Ascending aorta (tissue), 2 donors: Measurements from ENCODE around the gene CACNB1. TPM values are rescaled to one million over a fixed set of nuclear protein-coding genes. Genes with fewer than 3 reads are reported as not detected.
"Not testable (repeated sequence)": the region's sequence is repeated elsewhere in the genome, so short reads cannot be mapped to it uniquely, and the experiment has no call there.

Source experiments
- DNase-seq, 2 donors: peaks; one replicate each; pipeline ENCODE4 v3.0.0-alpha.2; 2019; ENCODE audit warnings: low spot score in 2 of 2
- H3K27ac ChIP-seq, 2 donors: fragments of 200-600 bp; sonication (generic); one replicate each; pipeline ENCODE4 v1.5.1; 2016 to 2017; ENCODE audit warnings: mild to moderate bottlenecking in 1 of 2
- H3K27me3 ChIP-seq: fragments of 200-600 bp; sonication (generic); one replicate; pipeline ENCODE4 v1.5.1; 2017
- H3K36me3 ChIP-seq, 2 donors: fragments of 200-600 bp; sonication (generic); one replicate each; pipeline ENCODE4 v1.5.1; 2016
- H3K4me1 ChIP-seq, 2 donors: fragments of 200-600 bp; sonication (generic); one replicate each; pipeline ENCODE4 v1.5.1; 2016 to 2017; ENCODE audit warnings: mild to moderate bottlenecking in 1 of 2
- H3K4me3 ChIP-seq, 2 donors: fragments of 200-600 bp; sonication (generic); one replicate each; pipeline ENCODE4 v1.5.1; 2016 to 2017; ENCODE audit warnings: mild to moderate bottlenecking in 1 of 2
- H3K9me3 ChIP-seq, 2 donors: fragments of 200-600 bp; sonication (generic); one replicate each; pipeline ENCODE4 v1.5.1; 2016
- CTCF ChIP-seq, 3 experiments: fragments of 200-600 bp in 2 of 3; fragments of 450-650 bp in 1 of 3; sonication (generic) in 2 of 3; IDR thresholded peaks; one replicate each; pipeline ENCODE4 v1.5.1; 2016 to 2019; ENCODE audit warnings: antibody characterized with exemption in 3 of 3, mild to moderate bottlenecking in 1 of 3, moderate library complexity in 1 of 3
- intact Hi-C: fragments of 100-400 bp; cut with DNase I; formaldehyde crosslinking; loops from one replicate; pipeline ENCODE4 v1.15.1; 2023
- total RNA-seq: library from RNA; depleted of rRNA; stranded (reverse); fragments of >200 nt; gene quantifications from one replicate; pipeline ENCODE4 v1.1.0, GENCODE V29; 2016

The CACNB1 gene
- total RNA-seq, 1 donor from 2014 or later = 9.6 TPM

GRCh38 chr17:39170109-39170508, 27.4 kb downstream of the CACNB1 start:
- H3K4me1 ChIP-seq = peaks cover 0 to 11% of the 10 kb centered on the region in 2 donors
- TF ChIP-seq CTCF (IDR thresholded peaks at IDR 0.05) = no peak
- H3K9me3 ChIP-seq = no peaks in the 10 kb centered on the region
- intact Hi-C loops = no loop called here
- no peak overlapping the region for H3K27ac ChIP-seq
- no peak for DNase-seq
- H3K4me3 ChIP-seq = no peak overlapping the region
- H3K27me3 ChIP-seq = no peaks in the 10 kb centered on the region
- H3K36me3 ChIP-seq = peaks cover under 1% of the 10 kb centered on the region in 2 donors

- Histone ChIP-seq H3K4me3 (no peak overlapping the region), H3K27me3 (no peaks in the 10 kb centered on the region), H3K4me1 (peaks cover under 1 to 11% of the 10 kb centered on the region in 2 donors), H3K27ac (no peak overlapping the region), H3K36me3 (no peaks in the 10 kb centered on the region), H3K9me3 (no peaks in the 10 kb centered on the region)
- no peak for TF ChIP-seq CTCF (IDR thresholded peaks at IDR 0.05)
- intact Hi-C loops = loop anchor here (5.0 kb wide), 1 partner anchor 63 kb away; no protein-coding TSS in a partner anchor
- no peak for DNase-seq
Measured at GRCh38 chr17:39169518-39169917, 28.0 kb downstream of the CACNB1 start.

GRCh38 chr17:39169101-39169500, 28.4 kb downstream of the CACNB1 start:
- Histone ChIP-seq H3K4me3 (no peak overlapping the region), H3K36me3 (no peaks in the 10 kb centered on the region), H3K9me3 (no peaks in the 10 kb centered on the region), H3K27me3 (no peaks in the 10 kb centered on the region), H3K27ac (no peak overlapping the region), H3K4me1 (peaks cover 4 to 8% of the 10 kb centered on the region in 2 donors)
- intact Hi-C loops = loop anchor here (5.0 kb wide), 1 partner anchor 63 kb away; no protein-coding TSS in a partner anchor
- DNase-seq = no peak
- TF ChIP-seq CTCF (IDR thresholded peaks at IDR 0.05) = no peak

- not testable (repeated sequence) for H3K27me3 ChIP-seq, H3K4me3 ChIP-seq, H3K36me3 ChIP-seq, DNase-seq, H3K9me3 ChIP-seq, H3K27ac ChIP-seq
- peaks cover 7 to 10% of the 10 kb centered on the region in 2 donors for H3K4me1 ChIP-seq
- intact Hi-C loops = loop anchor here (5.0 kb wide), 1 partner anchor 64 kb away; no protein-coding TSS in a partner anchor
Measured at GRCh38 chr17:39168503-39168902, 29.0 kb downstream of the CACNB1 start.

GRCh38 chr17:39167476-39167875, 30.0 kb downstream of the CACNB1 start:
- no peaks in the 10 kb centered on the region for H3K27me3 ChIP-seq
- no peak overlapping the region for H3K27ac ChIP-seq
- no peak overlapping the region for H3K4me3 ChIP-seq
- H3K9me3 ChIP-seq = no peaks in the 10 kb centered on the region
- intact Hi-C loops = loop anchor here (5.0 kb wide), 1 partner anchor 65 kb away; no protein-coding TSS in a partner anchor
- no peak for DNase-seq
- no peaks in the 10 kb centered on the region for H3K36me3 ChIP-seq
- TF ChIP-seq CTCF (IDR thresholded peaks at IDR 0.05) = no peak
- peaks cover 7 to 10% of the 10 kb centered on the region in 2 donors for H3K4me1 ChIP-seq

GRCh38 chr17:39166437-39167335, 30.8 kb downstream of the CACNB1 start:
- Histone ChIP-seq H3K27ac (no peak overlapping the region), H3K36me3 (no peaks in the 10 kb centered on the region), H3K4me1 (peaks cover 7 to 10% of the 10 kb centered on the region in 2 donors), H3K27me3 (no peaks in the 10 kb centered on the region), H3K4me3 (no peak overlapping the region), H3K9me3 (no peaks in the 10 kb centered on the region)
- intact Hi-C loops = loop anchor here (5.0 kb wide), 1 partner anchor 66 kb away; no protein-coding TSS in a partner anchor
- no peak for TF ChIP-seq CTCF (IDR thresholded peaks at IDR 0.05)
- no peak for DNase-seq
